Esophagus (tissue), 2 donors: ENCODE measurements around the gene RFTN2. TPM values are rescaled to one million over a fixed set of nuclear protein-coding genes. Genes with fewer than 3 reads are reported as not detected.

Source experiments
- H3K27ac ChIP-seq, 2 donors: one replicate each; pipeline ENCODE4 v1.5.1; 2013; ENCODE audit warnings: low read depth in 2 of 2, mild to moderate bottlenecking in 2 of 2, inconsistent platforms in 1 of 2, low read length in 1 of 2, moderate library complexity in 1 of 2
- H3K27me3 ChIP-seq, 2 donors: one replicate each; pipeline ENCODE4 v1.6.1; 2013; ENCODE audit warnings: low read length in 2 of 2, control low read depth in 1 of 2, mild to moderate bottlenecking in 1 of 2; ENCODE audit not compliant: insufficient read depth in 2 of 2, control insufficient read depth in 1 of 2
- H3K36me3 ChIP-seq, 2 donors: one replicate each; pipeline ENCODE4 v1.6.1; 2013; ENCODE audit warnings: low read length in 1 of 2; ENCODE audit not compliant: control insufficient read depth in 2 of 2, insufficient read depth in 2 of 2
- H3K4me1 ChIP-seq, 2 donors: one replicate each; pipeline ENCODE4 v1.6.1; 2013; ENCODE audit warnings: low read length in 1 of 2; ENCODE audit not compliant: control insufficient read depth in 2 of 2, insufficient read depth in 2 of 2
- H3K4me3 ChIP-seq, 2 donors: one replicate each; pipeline ENCODE4 v1.5.1; 2013; ENCODE audit warnings: low read length in 2 of 2, mild to moderate bottlenecking in 2 of 2, low read depth in 1 of 2, moderate library complexity in 1 of 2
- H3K9me3 ChIP-seq, 2 donors: one replicate each; pipeline ENCODE4 v1.6.1; 2013; ENCODE audit warnings: mild to moderate bottlenecking in 2 of 2, low read depth in 1 of 2, low read length in 1 of 2, moderate library complexity in 1 of 2; ENCODE audit not compliant: control insufficient read depth in 2 of 2, insufficient read depth in 1 of 2
- WGBS, 2 donors: extraction: QIAGEN DNeasy Blood & Tissue Kit; methylation state at CpG; one replicate each; pipeline ENCODE4 v1.1.7; 2013; 5-methylcytosine and 5-hydroxymethylcytosine counted together
- polyA plus RNA-seq, 2 donors: library from polyadenylated mRNA; stranded (reverse); fragments of 200-250 nt; gene quantifications; one replicate each; pipeline ENCODE4 v1.2.3, GENCODE V29; 2013
- donor health status: healthy with polysubstance abuse.
- donor health status: Bipolar disorder and iron deficiency.

RFTN2 gene
- polyA plus RNA-seq, 2 donors: 0.24 to 0.38 TPM

DNA sequence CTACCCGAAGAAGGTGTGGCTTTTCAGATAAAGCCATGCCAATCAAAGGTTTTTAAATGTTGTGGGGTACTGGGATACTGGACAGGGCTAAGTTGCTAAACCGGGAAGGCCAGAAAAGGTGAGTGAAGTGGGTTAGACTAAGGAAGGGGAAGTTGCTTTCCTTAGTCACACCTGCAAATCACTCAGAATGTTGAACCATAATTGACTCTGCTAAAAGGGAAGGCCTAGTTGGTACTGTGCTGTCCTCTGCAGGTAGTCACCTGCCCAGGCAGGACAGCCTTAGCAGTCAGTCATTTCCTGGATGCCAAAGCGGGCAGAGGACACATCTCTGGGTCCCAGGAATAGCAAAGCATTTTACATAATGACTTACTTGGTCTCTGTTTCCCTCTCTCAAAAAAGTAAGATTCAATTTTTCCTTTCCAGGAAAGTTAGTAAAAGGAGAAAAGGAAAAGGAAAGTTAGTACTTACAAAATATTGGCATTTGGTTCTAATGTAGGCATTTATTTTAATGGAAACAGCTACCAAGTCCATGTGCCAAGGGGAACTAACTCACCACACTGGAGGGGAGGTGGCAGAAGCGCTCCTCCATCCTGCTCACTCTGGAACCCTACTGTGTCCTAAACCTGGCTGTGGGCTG lies 60.3 kb downstream of the RFTN2 start:
- no peaks in the 10 kb centered on the region for H3K27me3 ChIP-seq
- WGBS, 2 donors: 49 to 59% methylated on average over 4 of the region's 4 CpGs
- peak overlapping the region in 1 of 2 donors; percentile 87 for H3K27ac ChIP-seq
- no peak overlapping the region for H3K4me3 ChIP-seq
- H3K9me3 ChIP-seq: no peaks in the 10 kb centered on the region
- no peaks in the 10 kb centered on the region for H3K4me1 ChIP-seq
- H3K36me3 ChIP-seq: no peaks in the 10 kb centered on the region

DNA sequence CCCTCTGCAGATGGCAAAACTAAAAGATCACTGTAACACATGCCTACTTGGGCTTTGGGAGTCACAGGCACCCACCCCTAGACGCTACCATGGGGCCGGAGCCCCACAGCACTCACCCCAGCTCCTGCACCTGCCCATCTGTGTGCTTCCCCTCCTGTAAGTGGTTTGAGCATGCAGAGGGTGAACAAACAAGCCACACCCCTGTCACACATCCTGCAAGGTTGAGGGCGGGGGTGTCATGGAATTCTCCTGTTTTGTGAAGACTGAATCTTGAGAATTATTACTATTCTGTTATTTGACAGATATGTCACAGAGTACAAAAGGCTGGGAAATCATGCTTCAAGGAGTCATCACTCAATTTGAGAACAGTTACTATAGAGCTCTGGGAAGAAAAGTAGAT lies 60.9 kb downstream of the RFTN2 start:
- Histone ChIP-seq H3K27me3 (no peaks in the 10 kb centered on the region), H3K4me1 (no peaks in the 10 kb centered on the region), H3K9me3 (no peaks in the 10 kb centered on the region), H3K27ac (peak overlapping the region; percentile 43 to 74), H3K36me3 (no peaks in the 10 kb centered on the region), H3K4me3 (no peak overlapping the region)
- 53 to 65% methylated on average over 3 of the region's 3 CpGs for WGBS, 2 donors

DNA sequence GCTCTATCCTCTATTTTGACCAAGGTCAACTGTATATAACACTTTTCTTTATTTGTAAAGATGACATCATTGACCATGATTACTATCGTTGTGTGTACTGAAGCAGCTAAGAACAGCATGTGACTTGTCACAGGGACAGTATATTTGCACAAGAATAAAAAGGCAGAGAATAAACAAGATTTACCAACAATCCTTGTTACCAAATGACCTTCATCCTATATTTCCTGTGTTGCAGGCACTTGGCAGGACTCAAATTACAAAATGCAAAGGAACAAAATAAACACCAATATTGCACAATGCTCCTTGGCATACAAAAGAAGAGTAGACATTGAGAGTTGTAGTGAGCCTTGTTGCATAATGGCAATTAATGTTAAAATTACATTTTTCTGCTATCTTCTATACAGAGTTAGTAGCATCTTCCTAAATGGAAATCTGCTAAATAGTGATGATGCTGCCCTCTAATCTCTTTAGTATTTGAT lies 61.8 kb downstream of the RFTN2 start:
- Histone ChIP-seq H3K4me1 (no peaks in the 10 kb centered on the region), H3K9me3 (no peaks in the 10 kb centered on the region), H3K36me3 (no peaks in the 10 kb centered on the region), H3K4me3 (no peak overlapping the region), H3K27ac (no peak overlapping the region), H3K27me3 (no peaks in the 10 kb centered on the region)
- 7 to 18% methylated on average over 1 of the region's 1 CpG for WGBS, 2 donors

DNA sequence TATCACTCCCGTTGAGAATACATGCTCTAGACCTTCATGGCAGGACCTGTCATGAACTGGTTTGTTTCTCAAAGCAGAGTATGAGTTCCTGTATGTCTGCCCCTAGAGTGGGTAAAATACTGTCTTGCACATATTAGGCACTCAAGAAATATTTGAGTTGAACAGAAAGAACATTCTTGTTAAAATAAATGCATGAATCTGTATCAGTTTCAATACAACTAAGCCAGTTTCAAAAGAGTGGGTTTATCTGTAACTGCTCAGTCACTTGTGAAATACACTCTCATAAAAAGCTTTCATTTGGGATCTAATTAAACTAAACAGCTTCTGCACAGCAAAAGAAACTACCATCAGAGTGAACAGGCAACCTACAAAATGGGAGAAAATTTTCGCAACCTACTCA lies 69.2 kb downstream of the RFTN2 start:
- Histone ChIP-seq H3K4me1 (no peaks in the 10 kb centered on the region), H3K27me3 (no peaks in the 10 kb centered on the region), H3K27ac (no peak overlapping the region), H3K36me3 (no peaks in the 10 kb centered on the region), H3K9me3 (no peaks in the 10 kb centered on the region), H3K4me3 (no peak overlapping the region)
- 74 to 92% methylated on average over 1 to 2 of the region's 2 CpGs for WGBS, 2 donors

DNA sequence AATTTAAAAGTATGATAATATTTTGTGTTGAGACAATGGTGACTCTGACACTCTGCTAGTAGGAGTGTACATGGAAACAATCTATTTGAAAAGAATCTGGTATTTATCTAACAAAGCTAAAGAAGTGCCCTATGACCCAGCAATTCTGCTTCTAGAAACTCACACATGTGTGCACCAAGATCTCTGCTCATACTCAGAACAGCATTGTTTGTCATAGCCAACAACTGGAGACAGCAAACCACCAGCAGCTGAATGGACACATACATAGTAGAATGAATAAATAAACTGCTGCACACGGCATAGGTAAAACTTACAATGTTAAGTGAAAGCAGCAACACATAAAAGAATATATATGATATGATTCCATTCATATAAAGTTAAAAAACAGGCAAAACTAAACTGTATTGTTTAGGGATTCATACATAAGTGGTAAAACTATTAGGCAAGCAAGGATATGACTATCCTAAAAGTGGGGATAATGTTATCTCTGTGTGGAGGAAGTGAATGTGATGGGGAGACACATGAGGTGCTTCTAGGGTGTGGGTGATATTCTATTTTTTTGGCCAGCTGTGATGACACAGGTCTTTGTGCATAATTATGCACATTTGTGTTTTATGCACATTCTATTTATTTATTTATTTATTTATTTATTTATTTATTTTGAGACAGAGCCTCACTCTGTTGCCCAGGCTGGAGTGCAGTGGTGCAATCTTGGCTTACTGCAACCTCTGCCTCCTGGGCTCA lies 71.1 kb downstream of the RFTN2 start:
- Histone ChIP-seq H3K9me3 (no peaks in the 10 kb centered on the region), H3K4me1 (no peaks in the 10 kb centered on the region), H3K27me3 (no peaks in the 10 kb centered on the region), H3K4me3 (no peak overlapping the region), H3K36me3 (no peaks in the 10 kb centered on the region), H3K27ac (no peak overlapping the region)
- 56% methylated on average over 1 of the region's 1 CpG for WGBS, 2 donors

DNA sequence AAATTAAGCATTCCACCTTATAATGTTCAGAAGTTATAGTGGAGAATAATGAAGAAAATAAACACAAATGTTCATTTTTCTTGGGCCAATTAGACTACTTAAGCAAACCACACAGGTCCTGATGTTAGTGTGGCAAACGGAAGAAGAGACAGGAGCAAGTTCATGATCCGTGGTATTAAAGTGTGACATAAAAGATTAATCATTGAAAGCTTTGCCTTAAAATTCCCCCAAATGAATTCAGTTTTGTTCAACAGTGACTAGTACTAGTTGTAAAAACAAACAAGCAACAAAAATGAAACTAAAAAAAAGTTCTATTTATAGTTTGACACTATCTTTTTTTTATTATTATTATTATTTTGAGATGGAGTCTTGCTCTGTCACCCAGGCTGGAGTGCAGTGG lies 73.7 kb downstream of the RFTN2 start:
- WGBS, 2 donors: 55 to 58% methylated on average over 2 of the region's 2 CpGs
- Histone ChIP-seq H3K36me3 (no peaks in the 10 kb centered on the region), H3K27ac (no peak overlapping the region), H3K4me3 (no peak overlapping the region), H3K27me3 (no peaks in the 10 kb centered on the region), H3K9me3 (no peaks in the 10 kb centered on the region), H3K4me1 (no peaks in the 10 kb centered on the region)

DNA sequence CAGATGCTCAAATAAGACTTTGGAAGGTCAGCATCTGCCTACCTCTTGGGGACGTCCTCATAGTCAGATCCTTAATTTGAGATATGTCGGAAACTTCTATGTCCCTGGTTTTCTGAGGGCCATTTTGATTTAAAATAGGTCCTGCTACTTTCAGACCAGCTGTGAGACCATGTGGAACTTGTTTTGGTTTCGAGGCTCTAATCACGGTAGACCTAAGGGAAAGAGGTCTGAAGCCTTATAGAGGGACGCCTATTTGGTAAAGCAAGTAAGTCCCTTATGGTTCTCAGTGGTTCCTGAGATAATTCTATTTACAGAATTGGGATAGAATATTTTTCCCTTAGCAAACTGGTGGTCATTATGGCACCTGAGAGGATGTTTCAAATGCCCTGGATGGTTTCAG lies 75.1 kb downstream of the RFTN2 start:
- no peaks in the 10 kb centered on the region for H3K27me3 ChIP-seq
- 93% methylated on average over 5 of the region's 5 CpGs for WGBS, 2 donors
- H3K27ac ChIP-seq: no peak overlapping the region
- H3K9me3 ChIP-seq: no peaks in the 10 kb centered on the region
- H3K4me3 ChIP-seq: no peak overlapping the region
- no peaks in the 10 kb centered on the region for H3K36me3 ChIP-seq
- no peaks in the 10 kb centered on the region for H3K4me1 ChIP-seq

DNA sequence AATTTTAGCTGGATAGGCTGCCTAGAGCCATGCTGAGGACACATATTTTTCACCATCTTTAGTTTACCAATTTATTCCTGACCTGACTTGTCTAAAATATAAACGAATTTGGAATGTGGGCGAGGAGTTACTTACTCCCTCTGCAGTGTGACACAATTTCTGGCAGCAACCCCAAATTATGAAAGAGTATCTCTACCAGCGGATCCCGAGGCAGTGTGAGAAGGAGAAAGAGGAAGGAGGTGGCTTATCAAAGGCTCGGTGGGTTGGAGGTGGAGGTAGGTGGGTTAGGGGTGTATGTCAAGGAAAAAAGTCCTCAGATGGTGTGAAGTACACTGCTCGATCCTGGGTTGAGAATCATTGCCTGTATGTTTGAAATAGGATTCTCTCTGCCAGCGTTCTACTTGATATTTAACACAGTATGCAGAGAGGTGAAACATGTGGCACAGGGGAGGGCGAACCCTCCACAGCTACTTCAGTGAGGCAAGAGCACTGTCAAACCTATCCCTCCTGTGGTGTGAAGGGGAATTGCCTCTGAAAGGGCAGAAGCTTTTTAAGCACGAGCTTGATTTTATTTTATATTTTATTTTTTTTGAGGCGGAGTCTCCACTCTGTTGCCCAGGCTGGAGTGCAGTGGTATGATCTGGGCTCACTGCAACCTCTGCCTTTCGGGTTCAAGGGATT lies 76.0 kb downstream of the RFTN2 start:
- H3K36me3 ChIP-seq: no peaks in the 10 kb centered on the region
- H3K27me3 ChIP-seq: no peaks in the 10 kb centered on the region
- no peaks in the 10 kb centered on the region for H3K4me1 ChIP-seq
- 30 to 35% methylated on average over 11 of the region's 11 CpGs for WGBS, 2 donors
- H3K9me3 ChIP-seq: no peaks in the 10 kb centered on the region
- no peak overlapping the region for H3K4me3 ChIP-seq
- H3K27ac ChIP-seq: peak overlapping the region; percentile 7 to 20

DNA sequence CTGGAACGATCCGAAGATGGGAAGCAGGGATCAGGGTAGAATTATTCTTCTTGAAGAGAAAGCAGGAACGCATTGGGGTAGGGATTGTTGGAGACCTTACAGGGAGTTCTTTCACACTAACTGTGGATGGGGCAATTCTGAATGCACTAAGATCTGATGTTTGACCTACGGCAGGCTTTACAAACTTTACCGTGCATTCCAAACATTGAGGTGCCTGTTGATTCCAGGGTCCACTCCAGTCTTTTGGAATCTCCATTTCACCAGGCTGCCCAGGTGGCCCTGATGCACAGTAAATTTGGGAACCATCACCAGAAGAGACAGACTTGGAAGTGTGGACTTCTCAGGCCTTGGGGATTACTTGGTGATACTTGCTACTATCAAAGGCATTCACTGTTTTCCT lies 76.9 kb downstream of the RFTN2 start:
- WGBS, 2 donors: 95 to 96% methylated on average over 5 of the region's 5 CpGs
- H3K27ac ChIP-seq: no peak overlapping the region
- no peak overlapping the region for H3K4me3 ChIP-seq
- H3K9me3 ChIP-seq: no peaks in the 10 kb centered on the region
- H3K27me3 ChIP-seq: no peaks in the 10 kb centered on the region
- H3K36me3 ChIP-seq: no peaks in the 10 kb centered on the region
- H3K4me1 ChIP-seq: no peaks in the 10 kb centered on the region
